GM12878 (cell line): ENCODE results near the gene CBR3. TPM values are rescaled to one million over a fixed set of nuclear protein-coding genes. Genes with fewer than 3 reads are reported as not detected.
A peak's percentile ranks its signal among the peaks of the same experiment; 100 is the strongest.
"Not testable (repeated sequence)": the region's sequence is repeated elsewhere in the genome, so short reads cannot be mapped to it uniquely, and the experiment has no call there.

Experiments
- ATAC-seq: fragments of 200-7000 bp; cut with Tn5 transposase; 3 replicates; pipeline ENCODE4 v1.9.1; 2020; ENCODE audit warnings: mild to moderate bottlenecking, moderate library complexity
- BruUV-seq: library from RNA; stranded (reverse); fragments of 400-500 nt; replicated peaks from 2 replicates; lab custom pipeline; 2021; lab: Mats Ljungman, UMichigan
- CTCF ChIA-PET: fragments of 300-600 bp; sonication (Branson Sonifier 250); formaldehyde crosslinking; extraction: SDS; loops from one replicate; lab custom pipeline; 2021; ENCODE audit warnings: inconsistent platforms; lab: Yijun Ruan, JAX
- POLR2A ChIA-PET: fragments of 350-600 bp; formaldehyde crosslinking; extraction: SDS; loops from one replicate; lab custom pipeline; 2021; ENCODE audit warnings: inconsistent platforms; lab: Charles Lee
- RAD21 ChIA-PET: fragments of 300-600 bp; sonication (Branson Sonifier 250); formaldehyde crosslinking; loops from one replicate; lab custom pipeline; 2023; ENCODE audit warnings: antibody characterized with exemption; ENCODE audit not compliant: unreplicated experiment; lab: Charles Lee
- SMC1A ChIA-PET: fragments of 300-600 bp; sonication (Branson Sonifier 250); formaldehyde crosslinking; loops from one replicate; lab custom pipeline; 2023; ENCODE audit not compliant: unreplicated experiment, uncharacterized antibody; lab: Charles Lee
- DNase-seq: peaks from one replicate; pipeline ENCODE4 v3.0.0-alpha.2; 2011; ENCODE audit warnings: low read depth, low spot score
- FAIRE-seq: peaks from 3 replicates; lab custom pipeline; 2011; peaks lifted over from hg19 to GRCh38; lab: Jason Lieb, UNC
- H2AFZ ChIP-seq: 2 replicates; pipeline ENCODE4 v1.6.0; 2011; ENCODE audit warnings: low read depth, low read length, control low read depth; ENCODE audit not compliant: control insufficient read depth
- H3K27ac ChIP-seq: 2 replicates; pipeline ENCODE4 v1.5.1; 2011; ENCODE audit warnings: control low read depth; ENCODE audit not compliant: control insufficient read depth, insufficient read depth
- H3K27me3 ChIP-seq, 2 experiments: replicated peaks in 1 of 2; 2 replicates each; pipeline versions ENCODE4 v1.6.0 to v1.6.1; 2011; ENCODE audit warnings: low read length in 1 of 2; ENCODE audit not compliant: control insufficient read depth in 2 of 2, insufficient read depth in 2 of 2
- H3K36me3 ChIP-seq, 2 experiments: 2 replicates each; pipeline ENCODE4 v1.5.1; 2011; ENCODE audit warnings: low read length in 1 of 2; ENCODE audit not compliant: control insufficient read depth in 2 of 2, insufficient read depth in 2 of 2
- H3K4me1 ChIP-seq: 2 replicates; pipeline ENCODE4 v1.6.1; 2011; ENCODE audit warnings: mild to moderate bottlenecking, low read length, moderate library complexity, mixed read lengths; ENCODE audit not compliant: control insufficient read depth, insufficient read depth
- H3K4me2 ChIP-seq: 2 replicates; pipeline ENCODE4 v1.6.0; 2011; ENCODE audit warnings: control low read depth; ENCODE audit not compliant: control insufficient read depth, insufficient read depth
- H3K4me3 ChIP-seq: fragments of 200-600 bp; sonication (generic); 2 replicates; pipeline ENCODE4 v1.5.1; 2016
- H3K79me2 ChIP-seq: 2 replicates; pipeline ENCODE4 v1.6.0; 2011; ENCODE audit warnings: low read length; ENCODE audit not compliant: control insufficient read depth, insufficient read depth
- H3K9ac ChIP-seq: 2 replicates; pipeline ENCODE4 v1.8.0; 2011; ENCODE audit warnings: low read length, control low read depth, mixed read lengths; ENCODE audit not compliant: control insufficient read depth, insufficient read depth
- H3K9me3 ChIP-seq: replicated peaks from 3 replicates; pipeline ENCODE4 v1.5.1; 2011; ENCODE audit warnings: mild to moderate bottlenecking, low read length; ENCODE audit not compliant: control insufficient read depth, insufficient read depth
- H4K20me1 ChIP-seq: 2 replicates; pipeline ENCODE4 v1.6.0; 2011; ENCODE audit not compliant: control insufficient read depth, insufficient read depth
- ASH2L ChIP-seq: fragments of 300-600, 200-600 bp; sonication (generic); IDR thresholded peaks from 2 replicates; pipeline ENCODE4 v1.6.1; 2017; ENCODE audit warnings: low read depth, mild to moderate bottlenecking, borderline replicate concordance
- BHLHE40 ChIP-seq, 2 experiments: fragments of 450-650 bp in 1 of 2; IDR thresholded peaks; 2 replicates each; pipeline ENCODE4 v1.6.1; 2011 to 2017; ENCODE audit warnings: low read depth in 2 of 2, borderline replicate concordance in 1 of 2, improper control_type of control experiment in 1 of 2, low read length in 1 of 2, mild to moderate bottlenecking in 1 of 2
- DPF2 ChIP-seq: fragments of 450-650 bp; IDR thresholded peaks from 2 replicates; pipeline ENCODE4 v1.6.1; 2017; ENCODE audit warnings: mild to moderate bottlenecking
- IRF4 ChIP-seq: IDR thresholded peaks from 2 replicates; pipeline ENCODE4 v1.6.1; 2011; ENCODE audit warnings: low read depth, low read length
- KLF5 ChIP-seq: fragments of 450-650 bp; IDR thresholded peaks from 2 replicates; pipeline ENCODE4 v1.6.1; 2014; ENCODE audit warnings: mild to moderate bottlenecking; ENCODE audit not compliant: partially characterized antibody
- PAX8 ChIP-seq: fragments of 450-650 bp; IDR thresholded peaks from 2 replicates; pipeline ENCODE4 v1.6.1; 2017; ENCODE audit warnings: mild to moderate bottlenecking, moderate library complexity
- POU2F2 ChIP-seq: IDR thresholded peaks from 3 replicates; pipeline ENCODE4 v1.6.1; 2011; ENCODE audit warnings: low read depth, mild to moderate bottlenecking, low read length, borderline replicate concordance
- RAD21 ChIP-seq: IDR thresholded peaks from 2 replicates; pipeline ENCODE4 v1.6.1; 2011; ENCODE audit warnings: mild to moderate bottlenecking, low read depth, low read length, moderate library complexity; ENCODE audit not compliant: insufficient read depth
- SMARCA5 ChIP-seq: fragments of 450-650 bp; IDR thresholded peaks from 2 replicates; pipeline ENCODE4 v1.6.1; 2017; ENCODE audit warnings: mild to moderate bottlenecking
- SMC3 ChIP-seq: IDR thresholded peaks from 2 replicates; pipeline ENCODE4 v1.6.1; 2011; ENCODE audit warnings: low read length, improper control_type of control experiment, borderline replicate concordance
- TCF12 ChIP-seq: IDR thresholded peaks from 2 replicates; pipeline ENCODE4 v1.6.1; 2011; ENCODE audit warnings: low read depth, mild to moderate bottlenecking, low read length
- TCF3 ChIP-seq: IDR thresholded peaks from 2 replicates; pipeline ENCODE4 v1.6.1; 2012; ENCODE audit warnings: low read depth, mild to moderate bottlenecking, low read length, borderline replicate concordance; ENCODE audit not compliant: insufficient read depth
- WGBS: methylation state at CpG from one replicate; pipeline ENCODE4 v1.1.6; 2016; ENCODE audit warnings: low lambda C conversion rate; ENCODE audit not compliant: insufficient replicate concordance, insufficient coverage; ENCODE audit errors: missing lambda C conversion rate; 5-methylcytosine and 5-hydroxymethylcytosine counted together
- in situ Hi-C: fragments of 300-500 bp; cut with MboI; formaldehyde crosslinking; loops from 9 replicates; pipeline ENCODE4 v1.14.3; 2018; ENCODE audit warnings: mixed read lengths
- intact Hi-C: fragments of 100-400 bp; cut with micrococcal nuclease; formaldehyde crosslinking; loops from one replicate; pipeline ENCODE4 v1.14.2; 2022; ENCODE audit not compliant: unreplicated experiment
- polyA plus RNA-seq, 11 experiments: library from polyadenylated mRNA; depleted of rRNA in 4 of 11; unstranded in 6 of 11; stranded (reverse) in 5 of 11; fragments of >200 nt; fragmentation: Nextera tagmentation in 4 of 11; fragmentation: Illumina TruSeq in 1 of 11; extraction: Ambion mirVana in 4 of 11; extraction: Trizol in 1 of 11; gene quantifications; 1 replicate in 1 of 11; 2 replicates in 10 of 11; pipeline versions ENCODE4 v1.2.1 to v1.2.3, GENCODE V29; 2011 to 2016; ENCODE audit warnings: inconsistent platforms in 2 of 11, missing spikeins in 2 of 11, low read depth in 1 of 11
- total RNA-seq, 4 experiments: library from RNA; depleted of rRNA in 3 of 4; stranded (reverse); fragments of >200 nt in 3 of 4; fragmentation: Illumina TruSeq in 1 of 4; extraction: Trizol in 1 of 4; gene quantifications; 2 replicates each; pipeline versions ENCODE4 v1.2.1 to v1.2.3, GENCODE V29; 2013 to 2021
- TF ChIP-seq, protein P1 (sequence below): fragments of 450-650 bp; IDR thresholded peaks from 2 replicates; pipeline ENCODE4 v1.6.1; 2016; ENCODE audit warnings: mild to moderate bottlenecking
- TF ChIP-seq, protein P2 (sequence below), 3 experiments: IDR thresholded peaks in 2 of 3; conservative IDR thresholded peaks in 1 of 3; 2 replicates each; pipeline ENCODE4 v1.5.1; 2011; ENCODE audit warnings: low read depth in 3 of 3, low read length in 3 of 3, mild to moderate bottlenecking in 3 of 3, control low read depth in 2 of 3, moderate library complexity in 2 of 3, inconsistent platforms in 1 of 3, mixed read lengths in 1 of 3; ENCODE audit not compliant: control insufficient read depth in 2 of 3, insufficient read depth in 1 of 3; ENCODE audit errors: extremely low read depth in 1 of 3

Gene CBR3
- total and polyA plus RNA-seq, 10 of the 15 experiments (the other 5 are each of a cell fraction or from before 2014, with no cell fraction given): 0.48 to 17.2 (median 11.2) TPM

DNA sequence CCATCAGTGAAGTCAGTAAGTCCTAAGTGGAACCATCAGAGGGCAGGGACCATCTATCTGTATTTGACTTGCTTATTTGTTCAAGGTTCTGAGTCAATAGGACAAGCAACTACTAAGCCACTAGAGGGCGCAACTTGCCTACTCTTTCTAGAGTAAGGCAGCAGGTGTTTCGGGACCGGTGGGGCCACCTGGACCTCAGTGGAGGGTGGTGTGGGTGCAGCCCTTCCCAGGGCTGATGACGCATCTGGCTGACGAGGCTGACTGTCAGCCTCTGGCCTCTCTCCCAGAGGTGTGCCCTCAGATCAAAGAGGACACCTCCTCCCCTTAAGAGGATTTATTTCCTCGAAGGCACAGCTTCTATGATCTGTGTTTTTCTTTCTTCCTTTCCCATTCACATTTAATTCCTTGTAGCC lies 6.6 kb downstream of the CBR3 start:
- CTCF ChIA-PET: interaction anchor here (0.5 to 7.0 kb wide), 25 partner anchors 10 to 786 kb away, joined by 3 to 64 read pairs (median 3); no protein-coding TSS in a partner anchor
- no peak overlapping the region for H3K4me2 ChIP-seq

DNA sequence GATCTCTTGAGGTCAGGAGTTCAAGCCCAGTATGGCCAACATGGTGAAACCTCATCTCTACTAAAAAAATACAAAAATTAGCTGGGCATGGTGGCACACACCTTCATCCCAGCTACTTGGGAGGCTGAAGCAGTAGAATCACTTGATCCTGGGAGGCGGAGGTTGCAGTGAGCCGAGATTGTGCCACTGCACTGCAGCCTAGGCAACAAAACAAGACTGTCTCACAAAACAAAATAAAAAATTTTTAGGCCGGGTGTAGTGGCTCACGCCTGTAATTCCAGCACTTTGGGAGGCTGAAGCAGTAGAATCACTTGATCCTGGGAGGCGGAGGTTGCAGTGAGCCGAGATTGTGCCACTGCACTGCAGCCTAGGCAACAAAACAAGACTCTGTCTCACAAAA lies 9.4 kb downstream of the CBR3 start:
- BruUV-seq, H3K79me2 ChIP-seq, ATAC-seq, H3K9ac ChIP-seq, FAIRE-seq, H3K4me3 ChIP-seq, H3K9me3 ChIP-seq, H4K20me1 ChIP-seq, H3K4me1 ChIP-seq, RAD21 ChIA-PET, H2AFZ ChIP-seq, DNase-seq, POLR2A ChIA-PET, H3K27me3 ChIP-seq, H3K36me3 ChIP-seq, H3K4me2 ChIP-seq, H3K27ac ChIP-seq: not testable (repeated sequence)
- ChIA-PET SMC1A (interaction anchor here (1.5 kb wide), 1 partner anchor 9 kb away, joined by 4 read pairs; no protein-coding TSS in a partner anchor), CTCF (interaction anchor here (0.8 to 6.0 kb wide), 3 partner anchors 19 to 187 kb away, joined by 3 to 56 read pairs (median 45); no protein-coding TSS in a partner anchor)
- in situ Hi-C loops (loop anchor here (5.0 kb wide), 1 partner anchor 188 kb away; no protein-coding TSS in a partner anchor), intact Hi-C loops (loop anchor here (10.0 kb wide), 1 partner anchor 781 kb away; no protein-coding TSS in a partner anchor)
- WGBS: 63% methylated on average over 5 of the region's 6 CpGs

More for the DNA sequence above, 6.6 kb downstream of the CBR3 start:
- Histone ChIP-seq H2AFZ (no peak overlapping the region), H3K27ac (no peak overlapping the region), H3K27me3 (peaks cover 0 to 1% of the 10 kb centered on the region in 2 experiments; a peak in 1 of 4 replicates), H3K4me3 (no peak overlapping the region), H3K9ac (no peak overlapping the region), H4K20me1 (no peaks in the 10 kb centered on the region), H3K9me3 (no peaks in the 10 kb centered on the region), H3K4me1 (peaks cover 1% of the 10 kb centered on the region; the same call in 1 of the 2 replicates), H3K79me2 (no peaks in the 10 kb centered on the region), H3K36me3 (no peaks in the 10 kb centered on the region)
- POLR2A ChIA-PET: interaction anchor here (0.6 kb wide), 2 partner anchors 235 to 301 kb away, joined by 4 to 5 read pairs; no protein-coding TSS in a partner anchor
- peak; percentile 98 for ATAC-seq
- SMC1A ChIA-PET: interaction anchor here (0.6 to 1.7 kb wide), 9 partner anchors 9 to 210 kb away, joined by 3 to 5 read pairs (median 3); no protein-coding TSS in a partner anchor
- in situ Hi-C loops: loop anchor here (5.0 kb wide), 1 partner anchor 191 kb away; no protein-coding TSS in a partner anchor
- WGBS: 9% methylated on average over 6 of the region's 6 CpGs
- no TSS peak for BruUV-seq
- DNase-seq: peak; percentile 53
- peak; percentile 89 for FAIRE-seq
- RAD21 ChIA-PET: interaction anchor here (1.0 to 1.9 kb wide), 3 partner anchors 69 to 180 kb away, joined by 3 to 6 read pairs (median 6); partner anchors contain the start of gene MORC3
- TF ChIP-seq KLF5 (no peak), BHLHE40 (IDR thresholded peaks at IDR 0.05; ENCODE audit: borderline replicate concordance in 1 of 2, low read depth in 2 of 2, low read length in 1 of 2) (peak in 1 of 2 experiments; percentile 17; a peak in 1 of 4 replicates), SMARCA5 (0 out of 2 replicates have a peak, but pooled peaks have one; percentile 48), DPF2 (0 out of 2 replicates have a peak, but pooled peaks have one; percentile 21), RAD21 (peak; percentile 96), PAX8 (no peak), IRF4 (peak; percentile 41; the same call in 1 of the 2 replicates), ASH2L (no peak), TCF3 (peak; percentile 96), SMC3 (peak; percentile 85), POU2F2 (0 out of 3 replicates have a peak, but pooled peaks have one; percentile 24), TCF12 (peak; percentile 96)
- TF ChIP-seq, protein P1, sequence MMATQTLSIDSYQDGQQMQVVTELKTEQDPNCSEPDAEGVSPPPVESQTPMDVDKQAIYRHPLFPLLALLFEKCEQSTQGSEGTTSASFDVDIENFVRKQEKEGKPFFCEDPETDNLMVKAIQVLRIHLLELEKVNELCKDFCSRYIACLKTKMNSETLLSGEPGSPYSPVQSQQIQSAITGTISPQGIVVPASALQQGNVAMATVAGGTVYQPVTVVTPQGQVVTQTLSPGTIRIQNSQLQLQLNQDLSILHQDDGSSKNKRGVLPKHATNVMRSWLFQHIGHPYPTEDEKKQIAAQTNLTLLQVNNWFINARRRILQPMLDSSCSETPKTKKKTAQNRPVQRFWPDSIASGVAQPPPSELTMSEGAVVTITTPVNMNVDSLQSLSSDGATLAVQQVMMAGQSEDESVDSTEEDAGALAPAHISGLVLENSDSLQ: peak; percentile 38; the same call in 1 of the 2 replicates
- TF ChIP-seq, protein P2, sequence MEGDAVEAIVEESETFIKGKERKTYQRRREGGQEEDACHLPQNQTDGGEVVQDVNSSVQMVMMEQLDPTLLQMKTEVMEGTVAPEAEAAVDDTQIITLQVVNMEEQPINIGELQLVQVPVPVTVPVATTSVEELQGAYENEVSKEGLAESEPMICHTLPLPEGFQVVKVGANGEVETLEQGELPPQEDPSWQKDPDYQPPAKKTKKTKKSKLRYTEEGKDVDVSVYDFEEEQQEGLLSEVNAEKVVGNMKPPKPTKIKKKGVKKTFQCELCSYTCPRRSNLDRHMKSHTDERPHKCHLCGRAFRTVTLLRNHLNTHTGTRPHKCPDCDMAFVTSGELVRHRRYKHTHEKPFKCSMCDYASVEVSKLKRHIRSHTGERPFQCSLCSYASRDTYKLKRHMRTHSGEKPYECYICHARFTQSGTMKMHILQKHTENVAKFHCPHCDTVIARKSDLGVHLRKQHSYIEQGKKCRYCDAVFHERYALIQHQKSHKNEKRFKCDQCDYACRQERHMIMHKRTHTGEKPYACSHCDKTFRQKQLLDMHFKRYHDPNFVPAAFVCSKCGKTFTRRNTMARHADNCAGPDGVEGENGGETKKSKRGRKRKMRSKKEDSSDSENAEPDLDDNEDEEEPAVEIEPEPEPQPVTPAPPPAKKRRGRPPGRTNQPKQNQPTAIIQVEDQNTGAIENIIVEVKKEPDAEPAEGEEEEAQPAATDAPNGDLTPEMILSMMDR (IDR thresholded peaks at IDR 0.05 in 2 of 3, conservative IDR thresholded peaks at IDR 0.05 in 1 of 3; ENCODE audit: control insufficient read depth in 2 of 3, extremely low read depth in 1 of 3, insufficient read depth in 1 of 3, low read depth in 3 of 3, low read length in 3 of 3): peak; percentile 74 to 93 (median 85)
- intact Hi-C loops: loop anchor here (1.0 to 10.0 kb wide), 3 partner anchors 68 to 783 kb away; no protein-coding TSS in a partner anchor
